PC-3 (cell line): ENCODE measurements around the gene ZNF236. TPM values are rescaled to one million over a fixed set of nuclear protein-coding genes. Genes with fewer than 3 reads are reported as not detected.

Source experiments
- ATAC-seq: fragments of 200-7000 bp; cut with Tn5 transposase; 2 replicates; pipeline ENCODE4 v1.9.1; 2020; ENCODE audit warnings: mild to moderate bottlenecking, moderate library complexity
- BruUV-seq: library from RNA; stranded (reverse); fragments of 400-500 nt; replicated peaks from 2 replicates; lab custom pipeline; 2021; lab: Mats Ljungman, UMichigan
- CTCF ChIA-PET: fragments of 300-600 bp; sonication (Branson Sonifier 250); formaldehyde crosslinking; loops from one replicate; lab custom pipeline; 2022; ENCODE audit warnings: antibody characterized with exemption; lab: Charles Lee
- POLR2A ChIA-PET: fragments of 300-600 bp; sonication (Branson Sonifier 250); formaldehyde crosslinking; loops from one replicate; lab custom pipeline; 2022; ENCODE audit warnings: antibody characterized with exemption; ENCODE audit not compliant: unreplicated experiment; lab: Charles Lee
- DNase-seq: peaks from one replicate; pipeline ENCODE4 v3.0.0-alpha.2; 2015
- H2AFZ ChIP-seq: fragments of 300-600 bp; sonication (generic); 2 replicates; pipeline ENCODE4 v1.6.0; 2016; ENCODE audit warnings: antibody characterized with exemption, low read length
- H3F3A ChIP-seq: fragments of 300-600 bp; sonication (generic); one replicate; pipeline ENCODE4 v1.6.0; 2017; ENCODE audit warnings: antibody characterized with exemption, low read length, control low read depth, mild to moderate bottlenecking; ENCODE audit not compliant: unreplicated experiment
- H3K27ac ChIP-seq: fragments of 300-600 bp; sonication (generic); 2 replicates; pipeline ENCODE4 v1.5.1; 2016; ENCODE audit warnings: mild to moderate bottlenecking, low read length
- H3K27me3 ChIP-seq: fragments of 300-600 bp; sonication (generic); 2 replicates; pipeline ENCODE4 v1.6.1; 2016; ENCODE audit warnings: low read length, mixed read lengths
- H3K36me3 ChIP-seq: fragments of 300-600 bp; sonication (generic); 2 replicates; pipeline ENCODE4 v1.6.1; 2016; ENCODE audit warnings: low read depth, mixed run types, low read length, mixed read lengths
- H3K4me1 ChIP-seq: fragments of 300-600 bp; sonication (generic); 2 replicates; pipeline ENCODE4 v1.5.1; 2016; ENCODE audit warnings: low read length; ENCODE audit not compliant: insufficient read depth
- H3K4me2 ChIP-seq: fragments of 300-600 bp; sonication (generic); 2 replicates; pipeline ENCODE4 v1.6.0; 2016; ENCODE audit warnings: low read length
- H3K4me3 ChIP-seq: fragments of 300-600 bp; sonication (generic); 2 replicates; pipeline ENCODE4 v1.5.1; 2016; ENCODE audit warnings: mild to moderate bottlenecking, low read length, mixed read lengths
- H3K79me2 ChIP-seq: fragments of 300-600 bp; sonication (generic); 2 replicates; pipeline ENCODE4 v1.6.1; 2017; ENCODE audit warnings: low read length, mixed read lengths
- H3K9ac ChIP-seq: fragments of 300-600 bp; sonication (generic); 2 replicates; pipeline ENCODE4 v1.6.0; 2016; ENCODE audit warnings: mild to moderate bottlenecking, low read length
- H3K9me2 ChIP-seq: fragments of 300-600 bp; sonication (generic); replicated peaks from 2 replicates; pipeline ENCODE4 v1.6.1; 2016; ENCODE audit warnings: mixed run types, low read length, mixed read lengths
- H3K9me3 ChIP-seq: fragments of 300-600 bp; sonication (generic); 2 replicates; pipeline ENCODE4 v1.6.1; 2016; ENCODE audit warnings: low read length, mixed read lengths
- H4K20me1 ChIP-seq: fragments of 300-600 bp; sonication (generic); 2 replicates; pipeline ENCODE4 v1.6.1; 2016; ENCODE audit warnings: low read length, mixed read lengths
- EZH2 ChIP-seq: fragments of 300-600 bp; sonication (generic); IDR thresholded peaks from one replicate; pipeline ENCODE4 v1.6.1; 2017; ENCODE audit warnings: antibody characterized with exemption, mild to moderate bottlenecking, low read length; ENCODE audit not compliant: unreplicated experiment
- EZH2phosphoT487 ChIP-seq: fragments of 300-600 bp; sonication (generic); IDR thresholded peaks from 2 replicates; pipeline ENCODE4 v1.6.1; 2018; ENCODE audit warnings: mild to moderate bottlenecking, antibody characterized with exemption, low read length, borderline replicate concordance
- intact Hi-C: fragments of 100-400 bp; cut with micrococcal nuclease; formaldehyde crosslinking; loops from 2 replicates; pipeline ENCODE4 v1.9.0; 2023
- total RNA-seq: library from RNA; depleted of rRNA; stranded (reverse); fragments of >200 nt; gene quantifications from 2 replicates; pipeline ENCODE4 v1.2.3, GENCODE V29; 2014
- TF ChIP-seq, protein P1 (sequence below): fragments of 300-600 bp; sonication (generic); conservative IDR thresholded peaks from 2 replicates; pipeline ENCODE4 v1.5.1; 2017; ENCODE audit warnings: antibody characterized with exemption, low read depth, mild to moderate bottlenecking, low read length

ZNF236 gene
- total RNA-seq, 1 experiment from 2014 or later, result 7.7 TPM

DNA sequence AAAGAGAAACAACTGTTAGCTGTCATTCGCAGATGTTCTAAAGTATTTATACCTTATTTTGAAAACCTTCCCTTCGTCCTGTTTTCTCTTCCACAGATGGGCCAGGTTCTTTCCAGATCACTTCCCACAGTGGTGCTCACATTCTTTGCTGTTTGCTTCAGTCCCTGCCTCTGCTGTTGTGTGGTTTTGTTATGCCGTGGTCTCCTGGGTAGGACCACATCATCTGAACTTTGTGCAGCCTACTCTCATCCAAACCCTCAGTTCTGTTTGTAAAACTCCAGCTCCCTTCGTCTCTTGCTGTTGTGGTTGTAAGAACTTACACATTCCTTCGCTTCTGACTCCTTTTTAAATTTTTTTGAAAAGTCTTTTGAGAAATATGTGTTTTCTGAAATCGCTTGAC lies 38.1 kb downstream of the ZNF236 start:
- Histone ChIP-seq H3K79me2 (no peaks in the 10 kb centered on the region), H4K20me1 (no peaks in the 10 kb centered on the region), H3K9me2 (no peaks in the 10 kb centered on the region), H3F3A (no peaks in the 10 kb centered on the region), H3K36me3 (peaks cover 5% of the 10 kb centered on the region; the same call in 1 of the 2 replicates), H3K27me3 (no peaks in the 10 kb centered on the region), H3K4me2 (no peak overlapping the region), H3K4me3 (no peak overlapping the region), H3K9me3 (no peaks in the 10 kb centered on the region), H2AFZ (no peak overlapping the region), H3K4me1 (no peaks in the 10 kb centered on the region), H3K9ac (no peak overlapping the region), H3K27ac (no peak overlapping the region)
- BruUV-seq, result no TSS peak
- ATAC-seq, result no peak
- no peak for DNase-seq
- ChIA-PET POLR2A (no interaction called here), CTCF (no interaction called here)
- intact Hi-C loops, result no loop called here
- TF ChIP-seq EZH2phosphoT487 (no peak), EZH2 (no peak)
- TF ChIP-seq, protein P1, sequence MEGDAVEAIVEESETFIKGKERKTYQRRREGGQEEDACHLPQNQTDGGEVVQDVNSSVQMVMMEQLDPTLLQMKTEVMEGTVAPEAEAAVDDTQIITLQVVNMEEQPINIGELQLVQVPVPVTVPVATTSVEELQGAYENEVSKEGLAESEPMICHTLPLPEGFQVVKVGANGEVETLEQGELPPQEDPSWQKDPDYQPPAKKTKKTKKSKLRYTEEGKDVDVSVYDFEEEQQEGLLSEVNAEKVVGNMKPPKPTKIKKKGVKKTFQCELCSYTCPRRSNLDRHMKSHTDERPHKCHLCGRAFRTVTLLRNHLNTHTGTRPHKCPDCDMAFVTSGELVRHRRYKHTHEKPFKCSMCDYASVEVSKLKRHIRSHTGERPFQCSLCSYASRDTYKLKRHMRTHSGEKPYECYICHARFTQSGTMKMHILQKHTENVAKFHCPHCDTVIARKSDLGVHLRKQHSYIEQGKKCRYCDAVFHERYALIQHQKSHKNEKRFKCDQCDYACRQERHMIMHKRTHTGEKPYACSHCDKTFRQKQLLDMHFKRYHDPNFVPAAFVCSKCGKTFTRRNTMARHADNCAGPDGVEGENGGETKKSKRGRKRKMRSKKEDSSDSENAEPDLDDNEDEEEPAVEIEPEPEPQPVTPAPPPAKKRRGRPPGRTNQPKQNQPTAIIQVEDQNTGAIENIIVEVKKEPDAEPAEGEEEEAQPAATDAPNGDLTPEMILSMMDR, result no peak

DNA sequence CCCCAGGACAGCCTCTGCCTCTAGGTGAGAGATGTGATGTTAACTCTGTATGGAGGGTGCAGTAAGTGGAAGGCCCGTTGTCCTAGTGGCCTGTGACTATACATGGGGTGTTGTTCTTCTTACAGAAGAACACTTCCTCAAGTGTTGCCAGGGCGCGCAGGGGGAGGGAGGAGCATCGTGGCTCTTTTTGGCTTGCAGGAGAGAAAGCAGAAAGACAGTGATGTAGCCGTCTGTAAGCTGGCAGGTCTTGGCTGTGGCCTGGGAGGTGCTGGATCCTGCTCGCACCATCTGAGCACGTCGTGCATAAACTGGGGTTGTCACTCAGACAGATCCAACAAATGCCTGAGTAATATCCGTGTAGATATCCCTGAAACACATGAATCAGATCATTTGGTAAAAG lies 44.3 kb downstream of the ZNF236 start:
- Histone ChIP-seq H4K20me1 (no peaks in the 10 kb centered on the region), H3K9ac (no peak overlapping the region), H3K4me3 (no peak overlapping the region), H3K27me3 (no peaks in the 10 kb centered on the region), H3K9me2 (no peaks in the 10 kb centered on the region), H3K36me3 (peaks cover 13% of the 10 kb centered on the region; the same call in 1 of the 2 replicates), H3K4me1 (no peaks in the 10 kb centered on the region), H3K9me3 (no peaks in the 10 kb centered on the region), H2AFZ (no peak overlapping the region), H3K4me2 (no peak overlapping the region), H3K79me2 (no peaks in the 10 kb centered on the region), H3F3A (no peaks in the 10 kb centered on the region), H3K27ac (no peak overlapping the region)
- BruUV-seq, result no TSS peak
- TF ChIP-seq EZH2, result no peak
- TF ChIP-seq EZH2phosphoT487, result no peak
- TF ChIP-seq, protein P1, result no peak
- ATAC-seq, result no peak
- intact Hi-C loops, result no loop called here
- ChIA-PET POLR2A (no interaction called here), CTCF (no interaction called here)
- DNase-seq, result no peak

DNA sequence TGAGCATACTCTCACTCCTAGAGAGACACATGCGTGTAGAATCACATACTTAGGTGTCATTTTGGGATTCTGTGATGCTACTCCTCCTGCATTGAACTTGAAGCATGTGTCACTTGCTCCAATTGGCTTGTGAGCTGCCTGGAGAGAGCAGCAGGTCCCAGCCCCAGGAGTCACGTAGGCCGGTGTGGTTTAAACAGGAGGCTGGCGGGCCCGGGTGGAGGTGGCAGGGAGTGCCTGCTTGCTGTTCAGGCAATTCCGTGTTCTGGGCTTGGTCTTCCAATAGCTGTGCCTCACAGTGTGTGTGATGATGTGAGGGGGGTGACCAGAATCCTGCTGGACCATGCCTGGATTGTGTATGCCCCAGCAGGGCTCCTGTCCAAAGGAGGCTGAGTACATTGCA lies 51.0 kb downstream of the ZNF236 start:
- no peak overlapping the region for H3K4me2 ChIP-seq
- H2AFZ ChIP-seq, result no peak overlapping the region
- no peak overlapping the region for H3K27ac ChIP-seq
- POLR2A ChIA-PET, result no interaction called here
- no peaks in the 10 kb centered on the region for H3K9me3 ChIP-seq
- H3K36me3 ChIP-seq, result peaks cover 13% of the 10 kb centered on the region; the same call in 1 of the 2 replicates
- H4K20me1 ChIP-seq, result no peaks in the 10 kb centered on the region
- DNase-seq, result no peak
- H3K4me3 ChIP-seq, result no peak overlapping the region
- H3K27me3 ChIP-seq, result no peaks in the 10 kb centered on the region
- intact Hi-C loops, result no loop called here
- H3F3A ChIP-seq, result no peaks in the 10 kb centered on the region
- H3K9ac ChIP-seq, result no peak overlapping the region
- no peak for ATAC-seq
- TF ChIP-seq EZH2phosphoT487, result no peak
- H3K79me2 ChIP-seq, result no peaks in the 10 kb centered on the region
- H3K4me1 ChIP-seq, result no peaks in the 10 kb centered on the region
- CTCF ChIA-PET, result no interaction called here
- BruUV-seq, result no TSS peak
- no peaks in the 10 kb centered on the region for H3K9me2 ChIP-seq
